ENCODE measurements around the gene CDH4. TPM values are rescaled to one million over a fixed set of nuclear protein-coding genes. Genes with fewer than 3 reads are reported as not detected.

Gene CDH4
- total and polyA plus RNA-seq, 2 of the 13 experiments (the other 11 are each of a cell fraction or from before 2014, with no cell fraction given) = not detected

- intact Hi-C loops (cut with micrococcal nuclease; ENCODE audit: unreplicated experiment) (no loop called here), in situ Hi-C loops (cut with HindIII; ENCODE audit: extremely low pct_ligation_motif_present, low pct_unique_long_range_greater_than_20kb) (no loop called here)
- Histone ChIP-seq H3K79me2 (ENCODE audit: insufficient read depth, low read length) (no peaks in the 10 kb centered on the region), H2AFZ (ENCODE audit: low read length) (no peak overlapping the region), H3K4me3 (replicated peaks in 1 of 3; ENCODE audit: insufficient read depth in 1 of 3, low read depth in 2 of 3, low read length in 3 of 3) (no peak overlapping the region), H3K9me3 (ENCODE audit: low read length) (no peaks in the 10 kb centered on the region), H3K9ac (ENCODE audit: insufficient read depth, low read depth, low read length) (no peak overlapping the region), H3K27ac (ENCODE audit: extremely low read length, insufficient read depth, low read length) (no peak overlapping the region), H3K4me1 (ENCODE audit: insufficient read depth, low read length) (no peaks in the 10 kb centered on the region), H3K36me3 (replicated peaks in 1 of 2; ENCODE audit: control insufficient read depth in 1 of 2, insufficient read depth in 2 of 2, low read length in 2 of 2) (no peaks in the 10 kb centered on the region), H4K20me1 (ENCODE audit: insufficient read depth, low read length) (no peaks in the 10 kb centered on the region), H3K4me2 (ENCODE audit: low read depth, low read length) (no peak overlapping the region), H3K27me3 (ENCODE audit: control insufficient read depth in 1 of 2, insufficient read depth in 2 of 2, low read length in 2 of 2) (peaks cover 4 to 42% of the 10 kb centered on the region in 2 experiments; a peak in 2 of 5 replicates)
- WGBS (ENCODE audit: low lambda C conversion rate) = 15% methylated on average over 19 of the region's 19 CpGs
- BruUV-seq (replicated peaks) = no TSS peak
- DNase-seq (ENCODE audit: low spot score) (no peak), FAIRE-seq (no peak), ATAC-seq (no peak)
- ChIA-PET POLR2A (no interaction called here), CTCF (ENCODE audit: low intra/inter-chr PET ratio, low total read pairs) (no interaction called here)
- TF ChIP-seq RAD51 (IDR thresholded peaks at IDR 0.05; ENCODE audit: borderline replicate concordance) (peak; percentile 91; the same call in 1 of the 2 replicates), KDM5B (CRISPR knock-in tag; IDR thresholded peaks at IDR 0.05; ENCODE audit: borderline replicate concordance) (no peak), ARNT (IDR thresholded peaks at IDR 0.05) (no peak), USF2 (IDR thresholded peaks at IDR 0.05; ENCODE audit: low read depth, low read length) (peak; percentile 68), USF2 (CRISPR knock-in tag; IDR thresholded peaks at IDR 0.05; ENCODE audit: borderline replicate concordance) (no peak), ZNF777 (CRISPR knock-in tag; IDR thresholded peaks at IDR 0.05) (no peak), ZNF598 (CRISPR knock-in tag; IDR thresholded peaks at IDR 0.05; ENCODE audit: borderline replicate concordance) (no peak), CENPT (CRISPR knock-in tag; IDR thresholded peaks at IDR 0.05; ENCODE audit: low read depth) (no peak), MNT (IDR thresholded peaks at IDR 0.05) (no peak)
These were observed 41.0 kb downstream of the CDH4 start for GRCh38 chr20:61292821-61293612.

All from HepG2 (cell line).